SHP77 (cell line): Measurements from ENCODE around the gene SOSTDC1.
"Not testable (repeated sequence)": the region's sequence is repeated elsewhere in the genome, so short reads cannot be mapped to it uniquely, and the experiment has no call there.

Experiments used
- DNase-seq, 2 experiments: peaks; one replicate each; lab custom pipeline; 2025; lab: John Stamatoyannopoulos, UW

The SOSTDC1 gene

GRCh38 chr7:16462431-16462889 is 3.1 kb downstream of the SOSTDC1 start:
- no peak for DNase-seq

GRCh38 chr7:16460789-16461493 is 4.6 kb downstream of the SOSTDC1 start:
- no peak for DNase-seq

DNA sequence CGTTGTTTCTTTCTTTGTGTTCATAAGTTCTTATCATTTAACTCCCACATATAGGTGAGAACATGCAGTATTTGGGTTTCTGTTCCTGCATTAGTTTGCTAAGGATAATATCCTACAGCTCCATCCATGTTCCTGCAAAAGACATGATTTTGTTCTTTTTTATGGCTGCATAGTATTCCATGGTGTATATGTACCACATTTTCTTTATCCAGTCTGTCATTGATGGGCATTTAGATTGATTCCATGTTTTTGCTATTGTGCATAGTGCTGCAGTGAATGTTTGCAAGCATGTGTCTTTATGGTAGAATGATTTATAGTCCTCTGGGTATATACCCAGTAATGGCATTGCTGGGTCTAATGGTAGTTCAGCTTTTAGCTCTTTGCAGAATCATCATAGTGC is 9.2 kb downstream of the SOSTDC1 start:
- not testable (repeated sequence) for DNase-seq

DNA sequence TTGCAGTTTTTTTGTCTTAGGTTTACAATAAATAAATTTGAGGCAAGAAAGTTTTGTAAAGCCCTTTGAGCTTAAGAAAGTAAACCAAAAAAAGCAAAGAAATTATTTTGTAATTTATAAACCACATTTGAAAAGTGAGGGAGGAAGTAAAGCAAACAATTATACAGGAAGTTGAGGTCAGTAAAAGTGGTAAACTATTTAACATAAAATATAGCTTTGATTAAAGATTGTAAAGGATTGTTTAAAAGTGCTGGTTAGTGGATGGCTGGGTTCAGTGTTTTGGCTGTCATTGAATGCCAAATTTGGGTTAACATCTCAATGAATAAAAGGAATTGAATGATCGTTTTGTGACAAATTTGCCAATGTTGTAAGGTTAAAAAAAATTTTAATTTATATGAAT is 9.9 kb downstream of the SOSTDC1 start:
- no peak for DNase-seq

- DNase-seq = no peak
Observed at GRCh38 chr7:16450366-16450765, 15.2 kb downstream of the SOSTDC1 start.

GRCh38 chr7:16447876-16448275 is 17.7 kb downstream of the SOSTDC1 start:
- no peak for DNase-seq

DNA sequence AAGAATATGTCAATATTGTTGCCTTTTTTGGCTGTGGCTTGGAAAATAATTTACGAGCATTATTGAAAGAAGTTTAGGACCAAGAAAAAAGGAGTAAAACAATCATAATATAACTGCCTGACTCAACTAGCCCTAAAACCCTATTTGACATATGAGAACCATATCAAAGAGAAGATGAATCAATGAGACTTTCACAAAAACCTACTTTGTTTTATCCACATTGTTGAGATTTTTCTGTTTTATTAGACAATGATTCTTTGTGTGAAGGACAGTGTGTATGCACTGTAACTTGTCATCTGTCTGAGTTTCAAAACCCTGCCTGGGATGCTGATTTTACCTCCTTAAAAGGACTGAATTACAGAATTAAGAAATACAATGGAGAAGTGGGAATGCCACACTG is 19.0 kb downstream of the SOSTDC1 start:
- no peak for DNase-seq

- DNase-seq = not testable (repeated sequence)
Observed at GRCh38 chr7:16443871-16444270, 21.7 kb downstream of the SOSTDC1 start.

GRCh38 chr7:16438988-16439387 is 26.6 kb downstream of the SOSTDC1 start:
- no peak for DNase-seq

- no peak for DNase-seq
Observed at GRCh38 chr7:16436306-16436705, 29.2 kb downstream of the SOSTDC1 start.

- DNase-seq = no peak
Observed at GRCh38 chr7:16433568-16434122, 31.9 kb downstream of the SOSTDC1 start.

GRCh38 chr7:16432425-16432731 is 33.2 kb downstream of the SOSTDC1 start:
- no peak for DNase-seq

GRCh38 chr7:16431646-16432424 is 33.7 kb downstream of the SOSTDC1 start:
- peak; percentile 34 to 47 for DNase-seq

GRCh38 chr7:16430133-16430532 is 35.4 kb downstream of the SOSTDC1 start:
- no peak for DNase-seq

DNA sequence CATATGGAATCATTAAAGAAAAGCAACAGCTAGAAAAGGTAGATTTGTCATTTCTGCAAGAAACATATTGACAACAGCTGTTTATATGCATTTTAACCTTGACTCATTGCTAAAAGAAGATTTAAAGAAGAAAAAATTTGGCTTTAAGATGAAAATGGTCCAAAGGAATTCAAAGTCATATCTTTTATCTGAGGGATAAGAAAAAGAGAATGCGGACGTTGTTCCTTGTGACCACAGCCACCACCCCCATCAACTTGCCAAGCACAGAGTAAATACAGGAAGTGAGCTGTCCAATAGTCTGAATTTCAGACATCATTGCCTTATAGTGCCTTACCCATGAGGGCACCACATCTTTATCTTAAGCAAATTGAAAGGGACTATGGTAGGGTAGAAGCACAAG is 36.9 kb downstream of the SOSTDC1 start:
- no peak for DNase-seq

GRCh38 chr7:16428182-16428581 is 37.4 kb downstream of the SOSTDC1 start:
- no peak for DNase-seq

GRCh38 chr7:16423761-16424160 is 41.8 kb downstream of the SOSTDC1 start:
- no peak for DNase-seq

- no peak for DNase-seq
Observed at GRCh38 chr7:16422917-16423316, 42.6 kb downstream of the SOSTDC1 start.

DNA sequence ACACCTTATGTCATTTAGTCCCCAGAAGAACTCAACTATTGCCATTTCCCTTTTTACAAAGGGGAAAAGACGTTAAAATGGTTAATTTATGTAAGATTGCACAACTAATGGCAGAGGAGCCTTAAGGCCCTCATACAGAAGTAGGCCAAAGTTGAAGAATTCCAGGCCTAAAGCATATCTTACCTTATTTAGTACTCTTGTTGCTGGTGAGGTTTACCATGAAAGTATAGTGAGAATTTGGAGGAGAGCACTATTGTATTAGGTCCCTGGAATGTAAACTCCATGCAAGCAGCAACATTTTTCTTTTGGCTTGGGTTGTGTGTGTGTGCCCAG is 43.5 kb downstream of the SOSTDC1 start:
- DNase-seq = no peak

- DNase-seq = peak; percentile 11 to 50
Observed at GRCh38 chr7:16421333-16422102, 44.0 kb downstream of the SOSTDC1 start, which contains the start of gene CRPPA. Gene CRPPA, minus strand, starts transcription at chr7:16421538. Its CDS starts 216 bp downstream, at chr7:16421322.

DNA sequence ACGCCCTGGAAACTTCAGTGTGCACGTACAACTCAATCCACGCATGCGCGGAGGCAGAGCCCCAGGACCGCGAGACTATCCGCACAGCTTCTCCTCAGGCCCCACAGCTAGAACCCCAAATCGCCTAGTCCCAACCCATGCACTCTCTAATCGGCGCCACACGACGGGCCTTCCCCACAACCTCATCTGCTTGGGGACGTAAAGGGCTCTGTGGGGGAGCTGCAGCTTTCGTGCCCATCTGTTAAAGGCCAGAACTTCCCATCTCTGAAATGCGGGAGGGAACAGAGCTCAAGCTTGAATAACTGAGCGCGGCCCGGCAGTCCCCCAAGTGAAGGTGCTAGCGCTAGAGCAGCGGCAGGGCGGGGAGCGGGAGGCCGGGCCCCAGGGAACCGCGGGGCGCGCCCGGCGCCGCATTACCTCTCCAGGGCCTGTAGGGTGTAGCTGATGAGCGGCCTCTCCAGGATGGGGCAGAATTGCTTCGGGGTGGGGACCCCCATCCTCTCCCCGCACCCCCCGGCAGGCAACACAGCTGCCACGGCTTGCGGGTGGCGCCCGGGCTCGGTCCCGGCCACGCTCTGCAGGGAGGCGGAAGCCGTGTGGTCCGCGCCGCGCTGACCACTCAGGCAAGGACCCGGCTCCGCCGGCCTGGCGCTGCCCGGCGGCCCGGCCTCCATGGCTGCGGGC is 44.7 kb downstream of the SOSTDC1 start:
- DNase-seq = peak; percentile 94 to 98

- DNase-seq = no peak
Observed at GRCh38 chr7:16420329-16420648, 45.2 kb downstream of the SOSTDC1 start.
